D721Med (cell line): ENCODE data around the gene CDKAL1.
"Not testable (repeated sequence)": the region's sequence is repeated elsewhere in the genome, so short reads cannot be mapped to it uniquely, and the experiment has no call there.

Experiments used
- DNase-seq: peaks from one replicate; pipeline ENCODE4 v3.0.0; 2011; ENCODE audit warnings: low spot score; ENCODE audit not compliant: insufficient read length
- FAIRE-seq: peaks from 2 replicates; lab custom pipeline; 2011; peaks lifted over from hg19 to GRCh38; lab: Jason Lieb, UNC
- TF ChIP-seq, protein P1 (sequence below): IDR thresholded peaks from 2 replicates; pipeline ENCODE4 v1.5.1; 2012; ENCODE audit warnings: mild to moderate bottlenecking, control low read depth; ENCODE audit not compliant: insufficient read depth; ENCODE audit errors: missing control alignments

CDKAL1 gene

DNA sequence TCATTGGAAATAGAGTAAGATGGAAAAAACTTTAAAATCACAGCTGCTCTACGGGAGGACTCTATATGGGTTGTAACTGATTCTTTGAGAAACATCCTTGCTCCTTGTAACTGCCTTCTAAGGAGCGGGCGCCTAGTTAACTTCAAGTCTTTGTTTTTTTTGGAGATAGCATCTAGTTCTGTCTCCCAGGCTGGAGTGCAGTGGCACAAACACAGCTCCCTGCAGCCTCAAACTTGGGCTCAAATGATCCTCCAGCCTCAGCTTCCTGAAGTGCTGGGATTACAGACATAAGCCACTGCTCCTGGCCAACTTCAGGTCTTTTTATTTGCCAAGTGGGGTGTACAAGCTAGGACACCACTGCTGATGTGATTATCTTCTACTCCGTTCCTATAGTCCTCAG is 552.9 kb downstream of the CDKAL1 start:
- no peak for FAIRE-seq
- DNase-seq = no peak
- TF ChIP-seq, protein P1, sequence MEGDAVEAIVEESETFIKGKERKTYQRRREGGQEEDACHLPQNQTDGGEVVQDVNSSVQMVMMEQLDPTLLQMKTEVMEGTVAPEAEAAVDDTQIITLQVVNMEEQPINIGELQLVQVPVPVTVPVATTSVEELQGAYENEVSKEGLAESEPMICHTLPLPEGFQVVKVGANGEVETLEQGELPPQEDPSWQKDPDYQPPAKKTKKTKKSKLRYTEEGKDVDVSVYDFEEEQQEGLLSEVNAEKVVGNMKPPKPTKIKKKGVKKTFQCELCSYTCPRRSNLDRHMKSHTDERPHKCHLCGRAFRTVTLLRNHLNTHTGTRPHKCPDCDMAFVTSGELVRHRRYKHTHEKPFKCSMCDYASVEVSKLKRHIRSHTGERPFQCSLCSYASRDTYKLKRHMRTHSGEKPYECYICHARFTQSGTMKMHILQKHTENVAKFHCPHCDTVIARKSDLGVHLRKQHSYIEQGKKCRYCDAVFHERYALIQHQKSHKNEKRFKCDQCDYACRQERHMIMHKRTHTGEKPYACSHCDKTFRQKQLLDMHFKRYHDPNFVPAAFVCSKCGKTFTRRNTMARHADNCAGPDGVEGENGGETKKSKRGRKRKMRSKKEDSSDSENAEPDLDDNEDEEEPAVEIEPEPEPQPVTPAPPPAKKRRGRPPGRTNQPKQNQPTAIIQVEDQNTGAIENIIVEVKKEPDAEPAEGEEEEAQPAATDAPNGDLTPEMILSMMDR = no peak

DNA sequence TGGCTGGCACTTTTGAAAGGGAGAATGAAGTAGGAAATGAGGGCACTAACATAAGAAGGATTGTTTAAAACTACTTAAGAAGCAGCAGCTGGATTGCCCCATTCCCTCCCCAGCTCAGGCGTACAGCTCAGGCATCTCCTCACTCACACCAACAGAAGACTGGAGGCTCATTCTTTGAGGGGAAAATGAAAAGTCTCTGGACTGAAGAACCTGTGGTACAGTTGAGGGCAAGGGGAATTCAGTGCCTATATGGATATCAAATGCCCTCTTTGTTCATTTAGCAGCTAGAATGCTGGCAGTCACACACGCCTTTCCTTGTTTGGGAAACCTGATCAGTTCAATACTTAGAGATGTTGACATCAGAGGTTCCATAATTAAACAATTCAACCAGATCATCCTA is 557.2 kb downstream of the CDKAL1 start:
- DNase-seq (no peak), FAIRE-seq (no peak)
- TF ChIP-seq, protein P1 = no peak

DNA sequence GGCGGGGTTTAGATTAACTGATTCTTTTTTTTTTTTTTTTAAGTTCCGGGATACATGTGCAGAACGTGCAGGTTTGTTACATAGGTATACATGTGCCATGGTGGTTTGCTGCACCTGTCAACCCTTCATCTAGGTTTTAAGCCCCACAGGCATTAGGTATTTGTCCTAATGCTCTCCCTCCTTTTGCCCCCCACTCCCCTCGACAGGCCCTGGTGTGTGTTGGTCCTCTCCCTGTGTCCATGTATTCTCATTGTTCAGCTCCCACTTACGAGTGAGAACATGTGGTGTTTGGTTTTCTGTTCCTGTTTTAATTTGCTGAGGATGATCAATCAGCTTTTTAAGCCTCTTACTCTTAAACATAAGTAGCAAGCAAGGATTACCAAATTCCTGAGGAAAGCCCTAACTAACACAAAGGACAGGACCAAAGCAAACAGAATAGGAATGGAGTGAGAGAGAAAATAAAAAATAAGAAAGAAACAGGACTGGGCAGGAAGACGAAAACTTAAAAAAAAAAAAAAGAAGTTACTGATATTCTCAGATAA is 558.0 kb downstream of the CDKAL1 start:
- FAIRE-seq = peak; percentile 93
- not testable (repeated sequence) for DNase-seq

DNA sequence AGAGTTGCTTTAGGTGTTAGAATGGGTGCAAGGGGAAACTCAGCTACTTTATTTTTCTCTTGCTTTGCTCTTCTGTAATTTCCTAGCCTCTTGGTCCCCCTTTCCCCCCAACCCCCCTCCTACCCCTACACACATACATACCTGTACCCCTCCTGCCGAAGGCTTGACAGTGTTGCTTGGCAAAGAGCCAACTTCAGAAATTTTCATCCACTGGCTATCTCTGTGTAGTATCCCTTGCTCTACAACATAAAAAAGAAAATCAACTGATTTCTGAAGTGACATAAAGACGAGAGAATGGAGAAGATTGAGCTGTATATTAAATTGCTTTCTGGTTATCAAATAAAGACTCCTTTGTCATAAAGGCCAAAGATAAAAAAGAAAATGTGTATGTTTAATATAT is 561.2 kb downstream of the CDKAL1 start:
- FAIRE-seq (no peak), DNase-seq (no peak)
- TF ChIP-seq, protein P1 = no peak

DNA sequence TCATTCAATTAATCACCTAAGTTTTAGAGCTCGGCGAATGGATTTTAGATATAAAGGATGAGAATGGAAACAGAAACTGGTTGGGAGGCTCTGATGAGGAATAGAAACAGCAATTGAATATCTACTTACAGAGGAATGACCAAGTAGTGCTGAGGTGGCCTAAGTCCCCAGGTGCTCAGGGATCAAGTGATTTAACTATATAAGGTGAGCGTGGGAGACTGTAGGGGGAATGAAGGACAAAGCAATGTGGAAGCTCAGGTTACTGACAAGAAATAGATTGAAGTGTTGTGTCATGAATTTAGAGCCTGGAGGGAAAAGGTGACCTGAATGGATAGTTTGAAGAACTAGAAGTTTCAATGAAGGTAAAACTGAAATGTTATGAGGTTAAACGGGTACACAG is 563.9 kb downstream of the CDKAL1 start:
- DNase-seq = no peak

DNA sequence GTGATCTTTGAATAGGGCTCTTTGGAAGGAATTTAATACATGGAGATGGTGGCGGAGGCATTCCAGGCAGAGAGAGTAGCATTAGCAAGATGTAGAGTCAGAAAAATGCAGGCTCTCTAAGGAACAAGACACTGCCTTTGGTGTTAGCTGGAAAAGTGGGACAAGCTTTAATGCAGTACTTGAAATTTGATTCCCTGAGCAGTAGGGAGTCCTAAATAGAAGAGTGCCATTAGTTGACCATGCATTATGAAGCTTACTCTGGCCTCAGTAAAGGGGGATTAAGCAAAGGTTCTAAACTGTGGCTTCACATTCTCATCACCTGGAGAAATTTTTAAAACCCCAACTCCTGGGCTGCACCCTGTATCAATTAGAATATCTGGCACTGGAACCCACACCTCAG is 564.5 kb downstream of the CDKAL1 start:
- TF ChIP-seq, protein P1 = no peak
- DNase-seq = no peak
- FAIRE-seq = no peak

More for the DNA sequence above, 563.9 kb downstream of the CDKAL1 start:
- no peak for FAIRE-seq
- TF ChIP-seq, protein P1 = no peak

- no peak for FAIRE-seq
- TF ChIP-seq, protein P1 = no peak
- DNase-seq = no peak
These were observed 565.4 kb downstream of the CDKAL1 start for GRCh38 chr6:21099338-21100314.
